ENCODE data around the gene MRPS24. TPM values are rescaled to one million over a fixed set of nuclear protein-coding genes. Genes with fewer than 3 reads are reported as not detected.

The MRPS24 gene
- total RNA-seq, 1 experiment from 2014 or later, result 181 TPM

- no peak overlapping the region for H3K4me3 ChIP-seq (ENCODE audit: low read depth, low read length, poor library complexity, severe bottlenecking)
- BruUV-seq (replicated peaks), result no TSS peak
- H3K9me3 ChIP-seq (ENCODE audit: low read depth, low read length, poor library complexity, severe bottlenecking), result no peaks in the 10 kb centered on the region
- H3K36me3 ChIP-seq (ENCODE audit: insufficient read depth, low read length, poor library complexity, severe bottlenecking), result no peaks in the 10 kb centered on the region
- ChIA-PET CTCF (no interaction called here), POLR2A (ENCODE audit: low non-redundant PET) (no interaction called here)
- no peaks in the 10 kb centered on the region for H3K4me1 ChIP-seq (ENCODE audit: insufficient read depth, low read length, poor library complexity, severe bottlenecking)
- no peaks in the 10 kb centered on the region for H3K27me3 ChIP-seq (replicated peaks; ENCODE audit: insufficient read depth, low read depth, low read length, poor library complexity)
- intact Hi-C loops (cut with micrococcal nuclease; ENCODE audit: unreplicated experiment), result no loop called here
- no peak for TF ChIP-seq EZH2 (IDR thresholded peaks at IDR 0.05; ENCODE audit: borderline replicate concordance, low read depth, low read length, poor library complexity, severe bottlenecking)
- TF ChIP-seq CTCF (conservative IDR thresholded peaks at IDR 0.05; ENCODE audit: low read depth, low read length), result no peak
- DNase-seq (ENCODE audit: low spot score), result no peak
- no peak overlapping the region for H3K27ac ChIP-seq (ENCODE audit: low read depth, low read length, poor library complexity, severe bottlenecking)
These were observed 20.0 kb upstream of the MRPS24 start for GRCh38 chr7:43888993-43889945.

DNA sequence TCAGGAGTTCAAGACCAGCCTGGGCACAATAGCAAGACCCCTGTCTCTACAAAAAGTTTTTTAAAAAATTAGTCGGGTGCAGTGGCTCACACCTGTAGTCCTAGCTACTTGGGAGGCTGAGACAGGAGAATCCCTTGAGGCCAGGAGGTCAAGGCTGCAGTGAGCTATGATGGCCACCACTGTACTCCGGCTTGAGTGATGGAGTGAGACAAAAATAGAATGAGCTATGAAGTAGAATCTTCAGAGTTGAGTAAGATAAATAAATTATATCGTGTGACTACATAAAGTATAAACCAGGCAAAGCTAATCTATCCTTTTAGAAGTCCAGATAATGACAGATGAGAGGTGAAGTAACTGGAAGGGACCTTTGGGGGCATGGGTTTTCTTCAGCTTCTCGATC, 15.3 kb upstream of the MRPS24 start:
- intact Hi-C loops (cut with micrococcal nuclease; ENCODE audit: unreplicated experiment), result no loop called here
- CTCF ChIA-PET, result no interaction called here

DNA sequence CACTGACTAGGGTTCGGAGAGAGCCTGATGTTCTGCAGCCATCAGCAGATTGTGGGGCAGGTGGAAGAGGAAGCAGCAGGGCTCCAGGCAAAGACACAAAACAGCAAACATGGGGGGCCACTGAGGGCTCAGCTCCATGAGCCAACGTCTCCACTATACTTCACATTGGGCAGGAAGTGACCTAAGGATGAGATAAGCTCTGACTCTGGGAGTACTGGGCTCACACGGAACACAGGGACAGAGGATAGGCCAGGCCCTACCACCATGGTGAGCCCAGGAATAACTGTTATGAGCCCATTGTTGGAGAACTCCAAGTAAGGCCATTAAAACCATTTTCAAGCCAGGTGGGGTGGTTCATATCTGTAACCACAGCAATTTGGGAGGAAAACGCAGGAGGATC, 14.9 kb upstream of the MRPS24 start:
- intact Hi-C loops (cut with micrococcal nuclease; ENCODE audit: unreplicated experiment), result no loop called here
- Histone ChIP-seq H3K36me3 (ENCODE audit: insufficient read depth, low read length, poor library complexity, severe bottlenecking) (peaks cover 20% of the 10 kb centered on the region), H3K27ac (ENCODE audit: low read depth, low read length, poor library complexity, severe bottlenecking) (no peak overlapping the region), H3K4me3 (ENCODE audit: low read depth, low read length, poor library complexity, severe bottlenecking) (no peak overlapping the region), H3K4me1 (ENCODE audit: insufficient read depth, low read length, poor library complexity, severe bottlenecking) (no peaks in the 10 kb centered on the region), H3K27me3 (replicated peaks; ENCODE audit: insufficient read depth, low read depth, low read length, poor library complexity) (no peaks in the 10 kb centered on the region), H3K9me3 (ENCODE audit: low read depth, low read length, poor library complexity, severe bottlenecking) (no peaks in the 10 kb centered on the region)
- TF ChIP-seq CTCF (conservative IDR thresholded peaks at IDR 0.05; ENCODE audit: low read depth, low read length) (no peak), EZH2 (IDR thresholded peaks at IDR 0.05; ENCODE audit: borderline replicate concordance, low read depth, low read length, poor library complexity, severe bottlenecking) (no peak)
- no TSS peak for BruUV-seq (replicated peaks)
- ChIA-PET POLR2A (ENCODE audit: low non-redundant PET) (no interaction called here), CTCF (no interaction called here)
- DNase-seq (ENCODE audit: low spot score), result no peak

More for the DNA sequence above, 15.3 kb upstream of the MRPS24 start:
- no peaks in the 10 kb centered on the region for H3K9me3 ChIP-seq (ENCODE audit: low read depth, low read length, poor library complexity, severe bottlenecking)
- no peak overlapping the region for H3K4me3 ChIP-seq (ENCODE audit: low read depth, low read length, poor library complexity, severe bottlenecking)
- H3K4me1 ChIP-seq (ENCODE audit: insufficient read depth, low read length, poor library complexity, severe bottlenecking), result no peaks in the 10 kb centered on the region
- no TSS peak for BruUV-seq (replicated peaks)
- peaks cover 19% of the 10 kb centered on the region for H3K36me3 ChIP-seq (ENCODE audit: insufficient read depth, low read length, poor library complexity, severe bottlenecking)
- POLR2A ChIA-PET (ENCODE audit: low non-redundant PET), result no interaction called here
- H3K27ac ChIP-seq (ENCODE audit: low read depth, low read length, poor library complexity, severe bottlenecking), result no peak overlapping the region
- TF ChIP-seq CTCF (conservative IDR thresholded peaks at IDR 0.05; ENCODE audit: low read depth, low read length) (no peak), EZH2 (IDR thresholded peaks at IDR 0.05; ENCODE audit: borderline replicate concordance, low read depth, low read length, poor library complexity, severe bottlenecking) (no peak)
- no peaks in the 10 kb centered on the region for H3K27me3 ChIP-seq (replicated peaks; ENCODE audit: insufficient read depth, low read depth, low read length, poor library complexity)
- DNase-seq (ENCODE audit: low spot score), result no peak

All from A673 (cell line).